Prostate gland (tissue), 2 donors: ENCODE results near the gene TEK. TPM values are rescaled to one million over a fixed set of nuclear protein-coding genes. Genes with fewer than 3 reads are reported as not detected.
"Not testable (repeated sequence)": the region's sequence is repeated elsewhere in the genome, so short reads cannot be mapped to it uniquely, and the experiment has no call there.

Experiments
- DNase-seq: peaks from one replicate; pipeline ENCODE4 v3.0.0-alpha.2; 2019; ENCODE audit warnings: low spot score
- H3K27ac ChIP-seq, 2 donors: fragments of 200-600 bp; sonication (generic); 2 replicates each; pipeline ENCODE4 v1.5.1; 2017 to 2019
- H3K27me3 ChIP-seq: fragments of 200-600 bp; sonication (generic); replicated peaks from 2 replicates; pipeline ENCODE4 v1.5.1; 2019; ENCODE audit not compliant: insufficient read depth
- H3K36me3 ChIP-seq, 2 donors: fragments of 200-600 bp; sonication (generic); 1 replicate in 1 of 2; 2 replicates in 1 of 2; pipeline versions ENCODE4 v1.5.1 to v1.8.1; 2017 to 2019
- H3K4me1 ChIP-seq: fragments of 200-600 bp; sonication (generic); replicated peaks from 2 replicates; pipeline ENCODE4 v1.5.1; 2019
- H3K4me3 ChIP-seq, 2 donors: fragments of 200-600 bp; sonication (generic); 2 replicates each; pipeline ENCODE4 v1.5.1; 2017 to 2019
- H3K9me3 ChIP-seq: fragments of 200-600 bp; sonication (generic); 2 replicates; pipeline ENCODE4 v1.5.1; 2017
- CTCF ChIP-seq, 4 experiments: fragments of 200-600 bp in 2 of 4; fragments of 450-650 bp in 2 of 4; sonication (generic) in 2 of 4; IDR thresholded peaks; 1 replicate in 3 of 4; 2 replicates in 1 of 4; pipeline ENCODE4 v1.5.1; 2016 to 2019; ENCODE audit warnings: antibody characterized with exemption in 4 of 4, mild to moderate bottlenecking in 2 of 4, moderate library complexity in 2 of 4
- POLR2A ChIP-seq: fragments of 450-650 bp; IDR thresholded peaks from one replicate; pipeline ENCODE4 v1.6.1; 2016; ENCODE audit warnings: antibody characterized with exemption, mild to moderate bottlenecking
- POLR2AphosphoS5 ChIP-seq: sonication (generic); formaldehyde crosslinking; IDR thresholded peaks from one replicate; pipeline ENCODE4 v1.6.1; 2017; ENCODE audit warnings: antibody characterized with exemption
- WGBS: methylation state at CpG from one replicate; pipeline ENCODE4 v1.1.5; 2018; 5-methylcytosine and 5-hydroxymethylcytosine counted together
- intact Hi-C: fragments of 100-400 bp; cut with DNase I; formaldehyde crosslinking; loops from one replicate; pipeline ENCODE4 v1.14.2; 2022
- total RNA-seq, 2 donors: library from RNA; depleted of rRNA; stranded (reverse); fragments of >200 nt; gene quantifications; one replicate each; pipeline ENCODE4 v1.1.0, GENCODE V29; 2016

The TEK gene
- total RNA-seq, 2 donors from 2014 or later = 3.5 to 5.5 TPM

GRCh38 chr9:27210588-27210987, 101.6 kb downstream of the TEK start:
- Histone ChIP-seq H3K27ac (no peak overlapping the region), H3K9me3 (no peaks in the 10 kb centered on the region), H3K4me1 (no peaks in the 10 kb centered on the region), H3K36me3 (no peaks in the 10 kb centered on the region), H3K4me3 (no peak overlapping the region), H3K27me3 (no peaks in the 10 kb centered on the region)
- intact Hi-C loops = no loop called here
- TF ChIP-seq POLR2AphosphoS5 (no peak), POLR2A (no peak), CTCF (IDR thresholded peaks at IDR 0.05) (no peak)
- no peak for DNase-seq
- WGBS = 92% methylated on average over 7 of the region's 7 CpGs

GRCh38 chr9:27212191-27212590, 103.2 kb downstream of the TEK start:
- no peak overlapping the region for H3K4me3 ChIP-seq
- WGBS = 63% methylated on average over 4 of the region's 4 CpGs
- TF ChIP-seq POLR2AphosphoS5 (no peak), POLR2A (no peak), CTCF (IDR thresholded peaks at IDR 0.05) (no peak)
- intact Hi-C loops = no loop called here
- no peaks in the 10 kb centered on the region for H3K27me3 ChIP-seq
- no peaks in the 10 kb centered on the region for H3K9me3 ChIP-seq
- no peak overlapping the region for H3K27ac ChIP-seq
- no peak for DNase-seq
- no peaks in the 10 kb centered on the region for H3K4me1 ChIP-seq
- no peaks in the 10 kb centered on the region for H3K36me3 ChIP-seq

- TF ChIP-seq POLR2A (no peak), POLR2AphosphoS5 (no peak), CTCF (IDR thresholded peaks at IDR 0.05) (no peak)
- H3K9me3 ChIP-seq = no peaks in the 10 kb centered on the region
- WGBS = 85% methylated on average over 14 of the region's 14 CpGs
- intact Hi-C loops = no loop called here
- H3K27me3 ChIP-seq = no peaks in the 10 kb centered on the region
- H3K4me3 ChIP-seq = no peak overlapping the region
- no peaks in the 10 kb centered on the region for H3K36me3 ChIP-seq
- no peaks in the 10 kb centered on the region for H3K4me1 ChIP-seq
- H3K27ac ChIP-seq = no peak overlapping the region
- no peak for DNase-seq
Measured at GRCh38 chr9:27212621-27213020, 103.6 kb downstream of the TEK start.

- intact Hi-C loops = no loop called here
- 83% methylated on average over 4 of the region's 4 CpGs for WGBS
- Histone ChIP-seq H3K27me3 (no peaks in the 10 kb centered on the region), H3K27ac (no peak overlapping the region), H3K4me3 (no peak overlapping the region), H3K36me3 (no peaks in the 10 kb centered on the region), H3K4me1 (no peaks in the 10 kb centered on the region), H3K9me3 (no peaks in the 10 kb centered on the region)
- TF ChIP-seq CTCF (IDR thresholded peaks at IDR 0.05) (no peak), POLR2A (no peak), POLR2AphosphoS5 (no peak)
- DNase-seq = no peak
Measured at GRCh38 chr9:27227192-27227591, 118.2 kb downstream of the TEK start.

- H3K4me3 ChIP-seq, H3K27me3 ChIP-seq, H3K36me3 ChIP-seq, intact Hi-C loops, H3K9me3 ChIP-seq, DNase-seq, H3K4me1 ChIP-seq, H3K27ac ChIP-seq: not testable (repeated sequence)
- 79% methylated on average over 12 of the region's 12 CpGs for WGBS
Measured at GRCh38 chr9:27239648-27240047, 130.6 kb downstream of the TEK start.
